Naive thymus-derived CD4-positive, alpha-beta T cell (primary cell): Measurements from ENCODE around the gene BBS9. TPM values are rescaled to one million over a fixed set of nuclear protein-coding genes. Genes with fewer than 3 reads are reported as not detected.
"Not testable (repeated sequence)": the region's sequence is repeated elsewhere in the genome, so short reads cannot be mapped to it uniquely, and the experiment has no call there.

ENCODE experiments used
- ATAC-seq: fragments of 150-1000 bp; cut with Tn5 transposase; 2 replicates; pipeline ENCODE4 v1.10.0; 2021; ENCODE audit warnings: mild to moderate bottlenecking, moderate library complexity
- CTCF ChIA-PET: fragments of 350-600 bp; sonication (Branson Sonifier 250); formaldehyde crosslinking; loops from one replicate; lab custom pipeline; 2021; ENCODE audit warnings: antibody characterized with exemption; lab: Charles Lee
- POLR2A ChIA-PET: fragments of 350-600 bp; sonication (Branson Sonifier 250); formaldehyde crosslinking; loops from one replicate; lab custom pipeline; 2021; ENCODE audit warnings: antibody characterized with exemption, inconsistent platforms; lab: Charles Lee
- DNase-seq, 9 donors: peaks; one replicate each; pipeline versions ENCODE4 v3.0.0 to v3.0.0-alpha.2; 2020 to 2022; ENCODE audit warnings: mixed read lengths in 1 of 9
- H3K27ac ChIP-seq: one replicate; pipeline ENCODE4 v1.7.0; 2013; ENCODE audit warnings: mild to moderate bottlenecking, low read depth, low read length, moderate library complexity
- H3K27me3 ChIP-seq, 2 donors: one replicate each; pipeline ENCODE4 v1.7.0; 2013; ENCODE audit warnings: low read length in 2 of 2, mild to moderate bottlenecking in 2 of 2, moderate library complexity in 2 of 2; ENCODE audit not compliant: control insufficient read depth in 2 of 2, insufficient read depth in 2 of 2
- H3K36me3 ChIP-seq, 3 experiments: 1 replicate in 2 of 3; 2 replicates in 1 of 3; pipeline ENCODE4 v1.7.0; 2013; ENCODE audit warnings: low read length in 3 of 3, mild to moderate bottlenecking in 3 of 3, moderate library complexity in 1 of 3; ENCODE audit not compliant: insufficient read depth in 3 of 3, control insufficient read depth in 2 of 3
- H3K4me1 ChIP-seq, 2 donors: one replicate each; pipeline ENCODE4 v1.7.0; 2013; ENCODE audit warnings: low read length in 2 of 2, mild to moderate bottlenecking in 2 of 2, moderate library complexity in 1 of 2; ENCODE audit not compliant: control insufficient read depth in 2 of 2, insufficient read depth in 2 of 2
- H3K4me3 ChIP-seq: 2 replicates; pipeline ENCODE4 v1.7.0; 2013; ENCODE audit warnings: mild to moderate bottlenecking, low read length
- H3K9me3 ChIP-seq, 3 experiments: 1 replicate in 2 of 3; 2 replicates in 1 of 3; pipeline ENCODE4 v1.7.0; 2013; ENCODE audit warnings: low read length in 3 of 3; ENCODE audit not compliant: control insufficient read depth in 2 of 3
- H3K27ac Mint-ChIP-seq, 9 donors: one replicate each; pipeline ENCODE4 v1.8.0; 2020 to 2022; ENCODE audit warnings: mixed read lengths in 9 of 9, mild to moderate bottlenecking in 8 of 9, moderate library complexity in 5 of 9, inconsistent platforms in 2 of 9
- H3K27me3 Mint-ChIP-seq, 5 donors: one replicate each; pipeline ENCODE4 v1.8.0; 2021 to 2022; ENCODE audit warnings: mixed read lengths in 5 of 5, mild to moderate bottlenecking in 1 of 5
- H3K36me3 Mint-ChIP-seq, 5 donors: one replicate each; pipeline ENCODE4 v1.8.0; 2020 to 2022; ENCODE audit warnings: mixed read lengths in 5 of 5, mild to moderate bottlenecking in 3 of 5, inconsistent platforms in 1 of 5
- H3K4me1 Mint-ChIP-seq, 7 donors: one replicate each; pipeline ENCODE4 v1.8.0; 2020 to 2022; ENCODE audit warnings: mixed read lengths in 7 of 7, mild to moderate bottlenecking in 3 of 7, inconsistent platforms in 1 of 7
- H3K4me3 Mint-ChIP-seq, 10 donors: one replicate each; pipeline ENCODE4 v1.8.0; 2020 to 2022; ENCODE audit warnings: mild to moderate bottlenecking in 10 of 10, mixed read lengths in 10 of 10, moderate library complexity in 6 of 10, inconsistent platforms in 2 of 10
- H3K9me3 Mint-ChIP-seq, 11 donors: one replicate each; pipeline ENCODE4 v1.8.0; 2020 to 2022; ENCODE audit warnings: mixed read lengths in 11 of 11, mild to moderate bottlenecking in 4 of 11, inconsistent platforms in 1 of 11, moderate library complexity in 1 of 11
- intact Hi-C, 2 donors: fragments of 100-400 bp; cut with micrococcal nuclease; formaldehyde crosslinking; loops; one replicate each; pipeline ENCODE4 v1.15.1; 2023
- polyA plus RNA-seq, 2 donors: library from polyadenylated mRNA; unstranded; fragments of 300-500 nt; fragmentation: Illumina TruSeq; gene quantifications; one replicate each; pipeline ENCODE4 v1.2.3, GENCODE V29; 2021
- total RNA-seq, 6 experiments: library from RNA in 5 of 6; stranded (reverse) in 5 of 6; gene quantifications; 1 replicate in 5 of 6; 2 replicates in 1 of 6; pipeline ENCODE4 v1.2.3 and lab custom pipeline; 2021 to 2026

Gene BBS9
- total and polyA plus RNA-seq, 7 experiments from 2014 or later = 11.1 to 31.0 (median 23.2) TPM

- Mint-ChIP-seq H3K9me3 (peaks cover 0 to 19% (median 4%) of the 10 kb centered on the region in 11 donors), H3K4me3 (no peak overlapping the region), H3K27ac (no peak overlapping the region), H3K27me3 (no peaks in the 10 kb centered on the region), H3K4me1 (peaks cover 0 to 2% (median 0%) of the 10 kb centered on the region in 7 donors), H3K36me3 (peaks cover 0 to 47% (median 28%) of the 10 kb centered on the region in 5 donors)
- intact Hi-C loops = no loop called here
- no peaks in the 10 kb centered on the region for H3K4me1 ChIP-seq
- ChIA-PET POLR2A (no interaction called here), CTCF (no interaction called here)
- ATAC-seq (no peak), DNase-seq (no peak)
- no peaks in the 10 kb centered on the region for H3K36me3 ChIP-seq
- no peak overlapping the region for H3K27ac ChIP-seq
- H3K27me3 ChIP-seq = no peaks in the 10 kb centered on the region
- H3K4me3 ChIP-seq = no peak overlapping the region
- no peaks in the 10 kb centered on the region for H3K9me3 ChIP-seq
Measured at GRCh38 chr7:33466203-33466602, 336.8 kb downstream of the BBS9 start.

- Histone ChIP-seq H3K4me3 (no peak overlapping the region), H3K27me3 (no peaks in the 10 kb centered on the region), H3K4me1 (no peaks in the 10 kb centered on the region), H3K27ac (no peak overlapping the region), H3K36me3 (no peaks in the 10 kb centered on the region), H3K9me3 (no peaks in the 10 kb centered on the region)
- Mint-ChIP-seq H3K4me3 (no peak overlapping the region), H3K36me3 (peaks cover 0 to 48% (median 31%) of the 10 kb centered on the region in 5 donors), H3K4me1 (peaks cover 0 to 5% (median 0%) of the 10 kb centered on the region in 7 donors), H3K27me3 (no peaks in the 10 kb centered on the region), H3K27ac (no peak overlapping the region), H3K9me3 (peaks cover 0 to 19% (median 4%) of the 10 kb centered on the region in 11 donors)
- POLR2A ChIA-PET = no interaction called here
- CTCF ChIA-PET = no interaction called here
- intact Hi-C loops = no loop called here
- DNase-seq = no peak
- no peak for ATAC-seq
Measured at GRCh38 chr7:33471636-33472242, 342.4 kb downstream of the BBS9 start.

- Mint-ChIP-seq H3K27me3 (no peaks in the 10 kb centered on the region), H3K27ac (no peak overlapping the region), H3K36me3 (peaks cover 0 to 42% (median 26%) of the 10 kb centered on the region in 5 donors), H3K4me3 (no peak overlapping the region), H3K4me1 (peaks cover 0 to 6% (median 0%) of the 10 kb centered on the region in 7 donors), H3K9me3 (peaks cover 0 to 15% (median 4%) of the 10 kb centered on the region in 11 donors)
- no peaks in the 10 kb centered on the region for H3K27me3 ChIP-seq
- intact Hi-C loops = no loop called here
- CTCF ChIA-PET = no interaction called here
- no peak for ATAC-seq
- POLR2A ChIA-PET = no interaction called here
- H3K4me3 ChIP-seq = no peak overlapping the region
- H3K9me3 ChIP-seq = no peaks in the 10 kb centered on the region
- H3K4me1 ChIP-seq = no peaks in the 10 kb centered on the region
- no peak overlapping the region for H3K27ac ChIP-seq
- no peak for DNase-seq
- H3K36me3 ChIP-seq = no peaks in the 10 kb centered on the region
Measured at GRCh38 chr7:33472348-33473025, 343.1 kb downstream of the BBS9 start.

- H3K27ac ChIP-seq = no peak overlapping the region
- Mint-ChIP-seq H3K27me3 (no peaks in the 10 kb centered on the region), H3K27ac (no peak overlapping the region), H3K4me3 (no peak overlapping the region), H3K9me3 (peaks cover 0 to 19% (median 8%) of the 10 kb centered on the region in 11 donors), H3K4me1 (peaks cover 0 to 11% (median 0%) of the 10 kb centered on the region in 7 donors), H3K36me3 (peaks cover 0 to 57% (median 37%) of the 10 kb centered on the region in 5 donors)
- no peaks in the 10 kb centered on the region for H3K4me1 ChIP-seq
- ATAC-seq (no peak), DNase-seq (no peak)
- H3K27me3 ChIP-seq = no peaks in the 10 kb centered on the region
- intact Hi-C loops = no loop called here
- POLR2A ChIA-PET = no interaction called here
- H3K4me3 ChIP-seq = no peak overlapping the region
- CTCF ChIA-PET = no interaction called here
- H3K9me3 ChIP-seq = no peaks in the 10 kb centered on the region
- no peaks in the 10 kb centered on the region for H3K36me3 ChIP-seq
Measured at GRCh38 chr7:33477719-33478480, 348.5 kb downstream of the BBS9 start.

- H3K4me3 Mint-ChIP-seq, H3K27ac ChIP-seq, H3K4me3 ChIP-seq, H3K9me3 ChIP-seq, H3K27me3 Mint-ChIP-seq, H3K4me1 Mint-ChIP-seq, POLR2A ChIA-PET, CTCF ChIA-PET, intact Hi-C loops, H3K36me3 ChIP-seq, H3K27me3 ChIP-seq, DNase-seq, H3K4me1 ChIP-seq, H3K27ac Mint-ChIP-seq, ATAC-seq: not testable (repeated sequence)
- peaks cover 0 to 14% (median 6%) of the 10 kb centered on the region in 11 donors for H3K9me3 Mint-ChIP-seq
- peaks cover 0 to 40% (median 30%) of the 10 kb centered on the region in 5 donors for H3K36me3 Mint-ChIP-seq
Measured at GRCh38 chr7:33484476-33484875, 355.1 kb downstream of the BBS9 start.

- Histone ChIP-seq H3K27ac (no peak overlapping the region), H3K4me3 (no peak overlapping the region), H3K27me3 (no peaks in the 10 kb centered on the region), H3K9me3 (no peaks in the 10 kb centered on the region), H3K36me3 (no peaks in the 10 kb centered on the region), H3K4me1 (no peaks in the 10 kb centered on the region)
- CTCF ChIA-PET = no interaction called here
- peaks cover 0 to 14% (median 5%) of the 10 kb centered on the region in 11 donors for H3K9me3 Mint-ChIP-seq
- POLR2A ChIA-PET = no interaction called here
- H3K27me3 Mint-ChIP-seq = no peaks in the 10 kb centered on the region
- no peaks in the 10 kb centered on the region for H3K4me1 Mint-ChIP-seq
- H3K4me3 Mint-ChIP-seq = no peak overlapping the region
- no peak for ATAC-seq
- peaks cover 0 to 40% (median 18%) of the 10 kb centered on the region in 5 donors for H3K36me3 Mint-ChIP-seq
- DNase-seq = no peak
- no peak overlapping the region for H3K27ac Mint-ChIP-seq
- intact Hi-C loops = no loop called here
Measured at GRCh38 chr7:33485747-33486493, 356.6 kb downstream of the BBS9 start.
